HEK293 (cell line): ENCODE results near the gene BICRA.

ENCODE experiments used
- CTCF ChIA-PET: fragments of 350-600 bp; formaldehyde crosslinking; extraction: SDS; loops from one replicate; lab custom pipeline; 2021; ENCODE audit warnings: antibody characterized with exemption; lab: Yijun Ruan, JAX
- POLR2A ChIA-PET: fragments of 300-600 bp; formaldehyde crosslinking; extraction: SDS; loops from one replicate; lab custom pipeline; 2020; ENCODE audit warnings: antibody characterized with exemption, inconsistent platforms; lab: Yijun Ruan, JAX
- H3K27ac ChIP-seq: fragments of 200-500 bp; sonication (Bioruptor generic); 2 replicates; pipeline ENCODE4 v1.5.1; 2014; ENCODE audit warnings: low read depth, low read length, control low read depth, inconsistent platforms; ENCODE audit errors: extremely low read depth
- H3K36me3 ChIP-seq, 2 experiments: fragments of 200-500 bp in 1 of 2; sonication (Bioruptor generic) in 1 of 2; 1 replicate in 1 of 2; 2 replicates in 1 of 2; pipeline ENCODE4 v1.5.1; 2014 to 2017; ENCODE audit warnings: inconsistent platforms in 2 of 2, low read length in 2 of 2; ENCODE audit not compliant: control insufficient read depth in 2 of 2, insufficient read depth in 1 of 2
- H3K4me1 ChIP-seq: fragments of 200-500 bp; sonication (Bioruptor generic); 2 replicates; pipeline ENCODE4 v1.5.1; 2014; ENCODE audit warnings: mild to moderate bottlenecking, low read length, inconsistent platforms; ENCODE audit not compliant: control insufficient read depth, insufficient read depth
- H3K4me3 ChIP-seq: 2 replicates; pipeline ENCODE4 v1.5.1; 2011; ENCODE audit warnings: low read depth, mild to moderate bottlenecking, control low read depth, low read length, moderate library complexity
- H3K9me3 ChIP-seq: fragments of 200-500 bp; sonication (Bioruptor generic); 2 replicates; pipeline ENCODE4 v1.5.1; 2014; ENCODE audit warnings: low read depth, low read length, inconsistent platforms; ENCODE audit not compliant: control insufficient read depth, insufficient read depth
- BCL11B ChIP-seq: fragments of 450-650 bp; formaldehyde crosslinking; IDR thresholded peaks from 2 replicates; pipeline ENCODE4 v1.5.1; 2016; ENCODE audit warnings: low read depth, missing biosample characterization, missing genetic modification characterization
- GFI1B ChIP-seq: fragments of 450-650 bp; formaldehyde crosslinking; IDR thresholded peaks from 2 replicates; pipeline ENCODE4 v1.5.1; 2016; ENCODE audit warnings: missing biosample characterization, missing genetic modification characterization
- GLIS2 ChIP-seq: fragments of 450-650 bp; formaldehyde crosslinking; IDR thresholded peaks from 2 replicates; pipeline ENCODE4 v1.5.1; 2016; ENCODE audit warnings: missing biosample characterization, missing genetic modification characterization
- ZBTB21 ChIP-seq: fragments of 450-650 bp; formaldehyde crosslinking; IDR thresholded peaks from 2 replicates; pipeline ENCODE4 v1.5.1; 2017; ENCODE audit warnings: missing biosample characterization, missing genetic modification characterization
- ZBTB7A ChIP-seq: fragments of 450-650 bp; formaldehyde crosslinking; IDR thresholded peaks from 2 replicates; pipeline ENCODE4 v1.5.1; 2016; ENCODE audit warnings: low read depth, missing biosample characterization, missing genetic modification characterization
- ZFHX2 ChIP-seq: fragments of 450-650 bp; formaldehyde crosslinking; conservative IDR thresholded peaks from 2 replicates; pipeline ENCODE4 v1.5.1; 2016; ENCODE audit warnings: missing biosample characterization, missing genetic modification characterization
- ZFP41 ChIP-seq: fragments of 450-650 bp; formaldehyde crosslinking; IDR thresholded peaks from 2 replicates; pipeline ENCODE4 v1.5.1; 2016; ENCODE audit warnings: missing biosample characterization, missing genetic modification characterization, borderline replicate concordance
- ZIC2 ChIP-seq: fragments of 450-650 bp; formaldehyde crosslinking; IDR thresholded peaks from 2 replicates; pipeline ENCODE4 v1.5.1; 2016; ENCODE audit warnings: missing biosample characterization, missing genetic modification characterization
- ZNF112 ChIP-seq: fragments of 450-650 bp; formaldehyde crosslinking; IDR thresholded peaks from 2 replicates; pipeline ENCODE4 v1.5.0; 2017; ENCODE audit warnings: missing biosample characterization, missing genetic modification characterization
- ZNF140 ChIP-seq: fragments of 450-650 bp; formaldehyde crosslinking; IDR thresholded peaks from 2 replicates; pipeline ENCODE4 v1.5.1; 2016; ENCODE audit warnings: missing biosample characterization, missing genetic modification characterization
- ZNF2 ChIP-seq: fragments of 450-650 bp; formaldehyde crosslinking; IDR thresholded peaks from 2 replicates; pipeline ENCODE4 v1.5.1; 2016; ENCODE audit warnings: missing biosample characterization, missing genetic modification characterization
- ZNF274 ChIP-seq, 2 experiments: fragments of 200-500 bp in 1 of 2; fragments of 450-650 bp in 1 of 2; sonication (Bioruptor generic) in 1 of 2; formaldehyde crosslinking in 1 of 2; IDR thresholded peaks; 2 replicates each; pipeline versions ENCODE4 v1.5.1 to v1.6.1; 2014 to 2016; ENCODE audit warnings: borderline replicate concordance in 1 of 2, inconsistent platforms in 1 of 2, low read length in 1 of 2, missing biosample characterization in 1 of 2, missing genetic modification characterization in 1 of 2
- ZNF37A ChIP-seq: fragments of 450-650 bp; IDR thresholded peaks from 2 replicates; pipeline ENCODE4 v1.5.1; 2018; ENCODE audit warnings: missing biosample characterization, missing genetic modification characterization
- ZNF416 ChIP-seq: fragments of 450-650 bp; formaldehyde crosslinking; IDR thresholded peaks from 2 replicates; pipeline ENCODE4 v1.5.1; 2016; ENCODE audit warnings: missing biosample characterization, missing genetic modification characterization
- ZNF514 ChIP-seq: fragments of 450-650 bp; formaldehyde crosslinking; IDR thresholded peaks from 2 replicates; pipeline ENCODE4 v1.5.1; 2016; ENCODE audit warnings: missing biosample characterization, missing genetic modification characterization
- ZNF560 ChIP-seq: fragments of 450-650 bp; formaldehyde crosslinking; IDR thresholded peaks from 2 replicates; pipeline ENCODE4 v1.5.1; 2017; ENCODE audit warnings: missing biosample characterization, missing genetic modification characterization, borderline replicate concordance
- ZNF830 ChIP-seq: fragments of 450-650 bp; IDR thresholded peaks from 2 replicates; pipeline ENCODE4 v1.5.0; 2018; ENCODE audit warnings: missing biosample characterization, missing genetic modification characterization, low read depth, mild to moderate bottlenecking, moderate library complexity
- TF ChIP-seq, protein P1 (sequence below): fragments of 450-650 bp; formaldehyde crosslinking; IDR thresholded peaks from 2 replicates; pipeline ENCODE4 v1.5.1; 2016; ENCODE audit warnings: missing biosample characterization, missing genetic modification characterization
- TF ChIP-seq, protein P2 (sequence below): fragments of 450-650 bp; formaldehyde crosslinking; optimal IDR thresholded peaks from 2 replicates; pipeline ENCODE3; 2016; ENCODE audit warnings: missing biosample characterization, mild to moderate bottlenecking, missing genetic modification characterization
- TF ChIP-seq, protein P3 (sequence below): fragments of 450-650 bp; formaldehyde crosslinking; IDR thresholded peaks from 2 replicates; pipeline ENCODE4 v1.5.1; 2016; ENCODE audit warnings: missing biosample characterization, missing genetic modification characterization
- TF ChIP-seq, protein P4 (sequence below): fragments of 450-650 bp; formaldehyde crosslinking; IDR thresholded peaks from 2 replicates; pipeline ENCODE4 v1.5.1; 2017; ENCODE audit warnings: missing biosample characterization, missing genetic modification characterization
- TF ChIP-seq, protein P5 (sequence below): IDR thresholded peaks from 2 replicates; pipeline ENCODE4 v1.6.1; 2011; ENCODE audit warnings: mild to moderate bottlenecking, low read depth, low read length, borderline replicate concordance

BICRA gene

DNA sequence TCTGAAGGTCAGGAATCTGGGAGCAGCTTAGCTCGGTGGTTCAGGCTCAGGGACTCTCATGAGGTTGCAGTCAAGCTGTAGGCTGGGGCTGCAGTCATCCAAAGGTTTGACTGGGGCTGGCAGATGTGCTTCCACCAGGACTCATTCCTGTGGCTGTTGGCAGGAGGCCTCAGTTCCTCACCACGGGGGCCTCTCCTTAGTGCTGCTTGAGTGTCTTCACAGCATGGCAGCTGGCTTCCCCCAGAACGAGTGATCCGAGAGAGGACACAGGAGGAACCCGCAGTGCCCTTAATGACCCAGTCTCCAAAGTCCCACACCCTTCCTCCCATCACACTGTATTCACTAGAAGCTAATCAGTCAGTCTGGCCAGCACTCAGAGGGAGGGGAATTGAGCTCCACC is 65.6 kb downstream of the BICRA start:
- H3K4me3 ChIP-seq, result no peak overlapping the region
- H3K36me3 ChIP-seq, result peaks cover 11 to 61% of the 10 kb centered on the region in 2 experiments; a peak in 2 of 3 replicates
- no peaks in the 10 kb centered on the region for H3K4me1 ChIP-seq
- CTCF ChIA-PET, result no interaction called here
- H3K9me3 ChIP-seq, result no peaks in the 10 kb centered on the region
- no peak overlapping the region for H3K27ac ChIP-seq
- TF ChIP-seq, protein P1, sequence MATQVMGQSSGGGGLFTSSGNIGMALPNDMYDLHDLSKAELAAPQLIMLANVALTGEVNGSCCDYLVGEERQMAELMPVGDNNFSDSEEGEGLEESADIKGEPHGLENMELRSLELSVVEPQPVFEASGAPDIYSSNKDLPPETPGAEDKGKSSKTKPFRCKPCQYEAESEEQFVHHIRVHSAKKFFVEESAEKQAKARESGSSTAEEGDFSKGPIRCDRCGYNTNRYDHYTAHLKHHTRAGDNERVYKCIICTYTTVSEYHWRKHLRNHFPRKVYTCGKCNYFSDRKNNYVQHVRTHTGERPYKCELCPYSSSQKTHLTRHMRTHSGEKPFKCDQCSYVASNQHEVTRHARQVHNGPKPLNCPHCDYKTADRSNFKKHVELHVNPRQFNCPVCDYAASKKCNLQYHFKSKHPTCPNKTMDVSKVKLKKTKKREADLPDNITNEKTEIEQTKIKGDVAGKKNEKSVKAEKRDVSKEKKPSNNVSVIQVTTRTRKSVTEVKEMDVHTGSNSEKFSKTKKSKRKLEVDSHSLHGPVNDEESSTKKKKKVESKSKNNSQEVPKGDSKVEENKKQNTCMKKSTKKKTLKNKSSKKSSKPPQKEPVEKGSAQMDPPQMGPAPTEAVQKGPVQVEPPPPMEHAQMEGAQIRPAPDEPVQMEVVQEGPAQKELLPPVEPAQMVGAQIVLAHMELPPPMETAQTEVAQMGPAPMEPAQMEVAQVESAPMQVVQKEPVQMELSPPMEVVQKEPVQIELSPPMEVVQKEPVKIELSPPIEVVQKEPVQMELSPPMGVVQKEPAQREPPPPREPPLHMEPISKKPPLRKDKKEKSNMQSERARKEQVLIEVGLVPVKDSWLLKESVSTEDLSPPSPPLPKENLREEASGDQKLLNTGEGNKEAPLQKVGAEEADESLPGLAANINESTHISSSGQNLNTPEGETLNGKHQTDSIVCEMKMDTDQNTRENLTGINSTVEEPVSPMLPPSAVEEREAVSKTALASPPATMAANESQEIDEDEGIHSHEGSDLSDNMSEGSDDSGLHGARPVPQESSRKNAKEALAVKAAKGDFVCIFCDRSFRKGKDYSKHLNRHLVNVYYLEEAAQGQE (tag by site-specific recombination), result no peak
- TF ChIP-seq ZIC2 (tag by site-specific recombination), result peak; percentile 72
- POLR2A ChIA-PET, result interaction anchor here (0.5 kb wide), 1 partner anchor 81 kb away, joined by 3 read pairs; no protein-coding TSS in a partner anchor

DNA sequence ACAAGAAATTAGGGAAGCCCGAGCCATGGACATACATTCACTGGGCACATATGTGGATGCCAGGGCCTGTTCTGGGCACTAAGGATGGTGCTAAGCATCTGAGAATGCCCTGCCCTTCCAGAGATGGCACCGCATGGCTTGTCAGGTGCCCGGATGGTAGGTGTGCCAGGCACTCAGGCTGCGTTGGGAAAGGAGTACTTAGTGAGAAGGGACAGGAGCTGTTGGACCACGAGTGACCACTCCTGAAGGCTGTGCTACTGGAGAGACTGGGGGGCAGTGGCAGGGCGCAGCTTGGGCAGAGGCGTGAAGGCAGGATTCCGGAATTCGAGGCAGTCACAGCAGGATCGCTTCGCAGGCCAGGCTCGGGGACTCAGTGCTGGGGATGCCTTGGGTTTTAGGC is 66.3 kb downstream of the BICRA start:
- no peak overlapping the region for H3K4me3 ChIP-seq
- CTCF ChIA-PET, result no interaction called here
- H3K4me1 ChIP-seq, result no peaks in the 10 kb centered on the region
- H3K27ac ChIP-seq, result no peak overlapping the region
- POLR2A ChIA-PET, result no interaction called here
- H3K9me3 ChIP-seq, result no peaks in the 10 kb centered on the region
- TF ChIP-seq ZBTB7A (tag by site-specific recombination) (no peak), ZNF830 (no peak), ZNF140 (tag by site-specific recombination) (no peak), ZFP41 (tag by site-specific recombination) (no peak), ZFHX2 (no peak), ZNF2 (tag by site-specific recombination) (no peak), ZNF514 (tag by site-specific recombination) (no peak), ZNF112 (tag by site-specific recombination) (no peak), ZNF560 (tag by site-specific recombination) (no peak), GLIS2 (tag by site-specific recombination) (no peak), ZNF416 (tag by site-specific recombination) (no peak), BCL11B (tag by site-specific recombination) (no peak), GFI1B (tag by site-specific recombination) (no peak), ZNF274 (IDR thresholded peaks at IDR 0.05; ENCODE audit: low read length) (no peak), ZNF274 (tag by site-specific recombination; IDR thresholded peaks at IDR 0.05; ENCODE audit: borderline replicate concordance) (no peak), ZBTB21 (tag by site-specific recombination) (no peak), ZNF37A (no peak)
- TF ChIP-seq, protein P2, sequence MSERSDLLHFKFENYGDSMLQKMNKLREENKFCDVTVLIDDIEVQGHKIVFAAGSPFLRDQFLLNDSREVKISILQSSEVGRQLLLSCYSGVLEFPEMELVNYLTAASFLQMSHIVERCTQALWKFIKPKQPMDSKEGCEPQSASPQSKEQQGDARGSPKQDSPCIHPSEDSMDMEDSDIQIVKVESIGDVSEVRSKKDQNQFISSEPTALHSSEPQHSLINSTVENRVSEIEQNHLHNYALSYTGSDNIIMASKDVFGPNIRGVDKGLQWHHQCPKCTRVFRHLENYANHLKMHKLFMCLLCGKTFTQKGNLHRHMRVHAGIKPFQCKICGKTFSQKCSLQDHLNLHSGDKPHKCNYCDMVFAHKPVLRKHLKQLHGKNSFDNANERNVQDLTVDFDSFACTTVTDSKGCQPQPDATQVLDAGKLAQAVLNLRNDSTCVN (tag by site-specific recombination), result no peak
- TF ChIP-seq, protein P3, sequence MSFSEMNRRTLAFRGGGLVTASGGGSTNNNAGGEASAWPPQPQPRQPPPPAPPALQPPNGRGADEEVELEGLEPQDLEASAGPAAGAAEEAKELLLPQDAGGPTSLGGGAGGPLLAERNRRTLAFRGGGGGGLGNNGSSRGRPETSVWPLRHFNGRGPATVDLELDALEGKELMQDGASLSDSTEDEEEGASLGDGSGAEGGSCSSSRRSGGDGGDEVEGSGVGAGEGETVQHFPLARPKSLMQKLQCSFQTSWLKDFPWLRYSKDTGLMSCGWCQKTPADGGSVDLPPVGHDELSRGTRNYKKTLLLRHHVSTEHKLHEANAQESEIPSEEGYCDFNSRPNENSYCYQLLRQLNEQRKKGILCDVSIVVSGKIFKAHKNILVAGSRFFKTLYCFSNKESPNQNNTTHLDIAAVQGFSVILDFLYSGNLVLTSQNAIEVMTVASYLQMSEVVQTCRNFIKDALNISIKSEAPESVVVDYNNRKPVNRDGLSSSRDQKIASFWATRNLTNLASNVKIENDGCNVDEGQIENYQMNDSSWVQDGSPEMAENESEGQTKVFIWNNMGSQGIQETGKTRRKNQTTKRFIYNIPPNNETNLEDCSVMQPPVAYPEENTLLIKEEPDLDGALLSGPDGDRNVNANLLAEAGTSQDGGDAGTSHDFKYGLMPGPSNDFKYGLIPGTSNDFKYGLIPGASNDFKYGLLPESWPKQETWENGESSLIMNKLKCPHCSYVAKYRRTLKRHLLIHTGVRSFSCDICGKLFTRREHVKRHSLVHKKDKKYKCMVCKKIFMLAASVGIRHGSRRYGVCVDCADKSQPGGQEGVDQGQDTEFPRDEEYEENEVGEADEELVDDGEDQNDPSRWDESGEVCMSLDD (tag by site-specific recombination), result no peak
- TF ChIP-seq, protein P4, sequence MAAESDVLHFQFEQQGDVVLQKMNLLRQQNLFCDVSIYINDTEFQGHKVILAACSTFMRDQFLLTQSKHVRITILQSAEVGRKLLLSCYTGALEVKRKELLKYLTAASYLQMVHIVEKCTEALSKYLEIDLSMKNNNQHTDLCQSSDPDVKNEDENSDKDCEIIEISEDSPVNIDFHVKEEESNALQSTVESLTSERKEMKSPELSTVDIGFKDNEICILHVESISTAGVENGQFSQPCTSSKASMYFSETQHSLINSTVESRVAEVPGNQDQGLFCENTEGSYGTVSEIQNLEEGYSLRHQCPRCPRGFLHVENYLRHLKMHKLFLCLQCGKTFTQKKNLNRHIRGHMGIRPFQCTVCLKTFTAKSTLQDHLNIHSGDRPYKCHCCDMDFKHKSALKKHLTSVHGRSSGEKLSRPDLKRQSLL (tag by site-specific recombination), result no peak
- TF ChIP-seq, protein P5, sequence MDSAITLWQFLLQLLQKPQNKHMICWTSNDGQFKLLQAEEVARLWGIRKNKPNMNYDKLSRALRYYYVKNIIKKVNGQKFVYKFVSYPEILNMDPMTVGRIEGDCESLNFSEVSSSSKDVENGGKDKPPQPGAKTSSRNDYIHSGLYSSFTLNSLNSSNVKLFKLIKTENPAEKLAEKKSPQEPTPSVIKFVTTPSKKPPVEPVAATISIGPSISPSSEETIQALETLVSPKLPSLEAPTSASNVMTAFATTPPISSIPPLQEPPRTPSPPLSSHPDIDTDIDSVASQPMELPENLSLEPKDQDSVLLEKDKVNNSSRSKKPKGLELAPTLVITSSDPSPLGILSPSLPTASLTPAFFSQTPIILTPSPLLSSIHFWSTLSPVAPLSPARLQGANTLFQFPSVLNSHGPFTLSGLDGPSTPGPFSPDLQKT, result no peak
- H3K36me3 ChIP-seq, result peaks cover 6 to 66% of the 10 kb centered on the region in 2 experiments; a peak in 2 of 3 replicates
